GM23338 (cell line): ENCODE measurements around the gene TYMP. TPM values are rescaled to one million over a fixed set of nuclear protein-coding genes. Genes with fewer than 3 reads are reported as not detected.

ENCODE experiments used
- ATAC-seq: fragments of 200-7000 bp; cut with Tn5 transposase; 3 replicates; pipeline ENCODE4 v1.9.1; 2020
- DNase-seq: peaks from one replicate; pipeline ENCODE4 v3.0.0-alpha.2; 2015; ENCODE audit warnings: low spot score
- H2AFZ ChIP-seq: fragments of 200-600 bp; sonication (generic); 2 replicates; pipeline ENCODE4 v1.8.0; 2016; ENCODE audit warnings: antibody characterized with exemption, mild to moderate bottlenecking, moderate library complexity
- H3F3A ChIP-seq: fragments of 200-600 bp; sonication (generic); replicated peaks from 2 replicates; pipeline ENCODE4 v1.8.0; 2017; ENCODE audit warnings: antibody characterized with exemption, mixed run types, low read depth
- H3K27ac ChIP-seq: fragments of 200-600 bp; sonication (generic); 2 replicates; pipeline ENCODE4 v1.6.1; 2016; ENCODE audit warnings: low read depth
- H3K27me3 ChIP-seq: fragments of 200-600 bp; sonication (generic); 2 replicates; pipeline ENCODE4 v1.8.0; 2016; ENCODE audit warnings: mild to moderate bottlenecking, mixed run types, moderate library complexity; ENCODE audit not compliant: insufficient read depth
- H3K36me3 ChIP-seq: fragments of 200-600 bp; sonication (generic); 2 replicates; pipeline ENCODE4 v1.8.0; 2016; ENCODE audit warnings: mild to moderate bottlenecking; ENCODE audit not compliant: insufficient read depth
- H3K4me1 ChIP-seq: fragments of 200-600 bp; sonication (generic); 2 replicates; pipeline ENCODE4 v1.8.0; 2016; ENCODE audit warnings: mild to moderate bottlenecking, moderate library complexity; ENCODE audit not compliant: insufficient read depth
- H3K4me2 ChIP-seq: fragments of 200-600 bp; sonication (generic); 2 replicates; pipeline ENCODE4 v1.7.1; 2017; ENCODE audit warnings: mixed run types
- H3K4me3 ChIP-seq: fragments of 200-600 bp; sonication (generic); 2 replicates; pipeline ENCODE4 v1.6.1; 2016; ENCODE audit warnings: mixed run types
- H3K79me2 ChIP-seq: fragments of 200-600 bp; sonication (generic); replicated peaks from 2 replicates; pipeline ENCODE4 v1.8.0; 2017; ENCODE audit warnings: mild to moderate bottlenecking; ENCODE audit not compliant: insufficient read depth
- H3K9me2 ChIP-seq: fragments of 200-600 bp; sonication (generic); 2 replicates; pipeline ENCODE4 v1.8.0; 2017; ENCODE audit not compliant: insufficient read depth
- H4K20me1 ChIP-seq: fragments of 200-600 bp; sonication (generic); replicated peaks from 2 replicates; pipeline ENCODE4 v1.8.0; 2017; ENCODE audit warnings: mild to moderate bottlenecking; ENCODE audit not compliant: insufficient read depth
- H3K27ac Mint-ChIP-seq: 2 replicates; pipeline ENCODE4 v1.8.0; 2020; ENCODE audit warnings: inconsistent platforms, mild to moderate bottlenecking, moderate library complexity, mixed read lengths
- H3K27me3 Mint-ChIP-seq: 3 replicates; pipeline ENCODE4 v1.8.0; 2022; ENCODE audit warnings: low read depth, mild to moderate bottlenecking, moderate library complexity, mixed read lengths, inconsistent platforms; ENCODE audit not compliant: insufficient read depth, poor library complexity
- H3K36me3 Mint-ChIP-seq: 3 replicates; pipeline ENCODE4 v1.8.0; 2021; ENCODE audit warnings: low read depth, mild to moderate bottlenecking, inconsistent platforms, moderate library complexity, mixed read lengths
- H3K4me1 Mint-ChIP-seq: 3 replicates; pipeline ENCODE4 v1.8.0; 2020; ENCODE audit warnings: mild to moderate bottlenecking, inconsistent platforms, mixed read lengths
- H3K4me3 Mint-ChIP-seq: 3 replicates; pipeline ENCODE4 v1.8.0; 2021; ENCODE audit warnings: moderate library complexity, mild to moderate bottlenecking, inconsistent platforms, mixed read lengths
- H3K9me3 Mint-ChIP-seq: 3 replicates; pipeline ENCODE4 v1.8.0; 2020; ENCODE audit warnings: moderate library complexity, mild to moderate bottlenecking, inconsistent platforms, mixed read lengths
- EZH2phosphoT487 ChIP-seq: fragments of 200-600 bp; sonication (generic); IDR thresholded peaks from one replicate; pipeline ENCODE4 v1.8.1; 2018; ENCODE audit warnings: antibody characterized with exemption; ENCODE audit not compliant: unreplicated experiment
- POLR2AphosphoS5 ChIP-seq: IDR thresholded peaks from 2 replicates; pipeline ENCODE4 v1.6.1; 2016; ENCODE audit warnings: antibody characterized with exemption, low read depth
- ZNF114 ChIP-seq: fragments of 250-450 bp; sonication (Bioruptor Pico); IDR thresholded peaks from 2 replicates; pipeline ENCODE4 v1.5.0; 2020; ENCODE audit warnings: mild to moderate bottlenecking, moderate library complexity
- ZNF331 ChIP-seq: fragments of 250-450 bp; sonication (Bioruptor Pico); IDR thresholded peaks from 2 replicates; pipeline ENCODE4 v1.5.0; 2020; ENCODE audit warnings: low read depth, mild to moderate bottlenecking, moderate library complexity
- polyA plus RNA-seq: library from polyadenylated mRNA; unstranded; fragments of >200 nt; fragmentation: Nextera tagmentation; extraction: Ambion mirVana; gene quantifications from 2 replicates; pipeline ENCODE4 v1.2.1, GENCODE V29; 2016
- total RNA-seq: library from RNA; depleted of rRNA; stranded (reverse); fragments of >200 nt; shearing (Covaris generic); gene quantifications from 2 replicates; pipeline ENCODE4 v1.2.3, GENCODE V29; 2014
- TF ChIP-seq, protein P1 (sequence below): IDR thresholded peaks from one replicate; pipeline ENCODE4 v1.6.1; 2018; ENCODE audit warnings: antibody characterized with exemption; ENCODE audit not compliant: unreplicated experiment
- TF ChIP-seq, protein P2 (sequence below), 2 experiments: fragments of 200-600 bp in 1 of 2; sonication (generic) in 1 of 2; conservative IDR thresholded peaks; 2 replicates each; pipeline versions ENCODE4 v1.5.1 to v1.6.1; 2016 to 2017; ENCODE audit warnings: antibody characterized with exemption in 2 of 2, low read depth in 2 of 2, mild to moderate bottlenecking in 2 of 2, moderate library complexity in 1 of 2

The TYMP gene
- total and polyA plus RNA-seq, 2 experiments from 2014 or later = 0.28 to 1.8 TPM

DNA sequence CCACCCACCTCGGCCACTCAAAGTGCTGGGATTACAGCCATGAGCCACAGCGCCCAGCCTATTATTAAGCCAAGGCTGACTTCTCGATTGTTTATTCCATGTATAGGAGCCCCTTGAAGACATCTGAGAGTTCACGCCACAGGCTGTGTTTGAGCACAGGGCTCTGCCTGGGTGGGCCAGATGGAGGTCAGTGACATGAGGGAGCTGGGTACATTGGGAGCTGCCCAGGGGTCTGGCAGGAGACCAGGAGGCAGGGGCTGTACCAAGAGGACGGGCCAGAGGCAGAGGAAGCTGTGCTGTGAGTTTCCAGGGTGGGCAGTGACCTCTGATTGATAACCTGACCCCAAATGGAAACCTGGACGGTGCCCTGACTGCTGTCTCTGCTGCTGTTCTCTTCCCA, 27.7 kb downstream of the TYMP start:
- Mint-ChIP-seq H3K9me3 (no peaks in the 10 kb centered on the region), H3K36me3 (no peaks in the 10 kb centered on the region; the same call in 2 of the 3 replicates), H3K4me3 (no peak overlapping the region), H3K27ac (no peak overlapping the region), H3K27me3 (peaks cover 15% of the 10 kb centered on the region), H3K4me1 (peaks cover 3% of the 10 kb centered on the region; the same call in 2 of the 3 replicates)
- no peak overlapping the region for H3K4me2 ChIP-seq
- no peaks in the 10 kb centered on the region for H4K20me1 ChIP-seq
- DNase-seq = no peak
- no peaks in the 10 kb centered on the region for H3K9me2 ChIP-seq
- H3K4me3 ChIP-seq = no peak overlapping the region
- H3K27ac ChIP-seq = no peak overlapping the region
- H3K4me1 ChIP-seq = no peaks in the 10 kb centered on the region
- peaks cover 5% of the 10 kb centered on the region; the same call in 1 of the 2 replicates for H3F3A ChIP-seq
- no peak overlapping the region for H2AFZ ChIP-seq
- no peak for TF ChIP-seq ZNF331 (CRISPR knock-in tag)
- H3K27me3 ChIP-seq = no peaks in the 10 kb centered on the region
- no peaks in the 10 kb centered on the region for H3K36me3 ChIP-seq
- no peaks in the 10 kb centered on the region for H3K79me2 ChIP-seq
- ATAC-seq = no peak

DNA sequence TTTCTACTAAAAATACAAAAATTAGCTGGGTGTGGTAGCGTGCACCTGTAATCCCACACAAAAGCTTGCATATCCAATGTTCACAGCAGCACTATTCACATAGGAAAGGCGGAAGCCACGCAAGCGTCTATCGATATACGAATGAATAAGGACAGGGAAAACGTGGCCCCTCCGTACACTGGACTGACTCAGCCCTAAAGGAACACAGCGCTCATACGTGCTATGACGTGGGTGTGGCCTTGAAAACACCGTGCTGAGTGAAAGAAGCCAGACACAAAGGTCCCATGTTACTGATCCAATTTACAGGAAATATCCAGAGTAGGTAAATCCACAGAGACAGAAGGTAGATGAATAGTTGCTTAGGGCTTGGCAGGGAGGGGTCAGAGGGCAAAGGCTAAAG, 29.4 kb downstream of the TYMP start:
- H3K27me3 Mint-ChIP-seq = peaks cover 14% of the 10 kb centered on the region
- no peak overlapping the region for H3K4me2 ChIP-seq
- H3K4me1 Mint-ChIP-seq = peaks cover 3% of the 10 kb centered on the region; the same call in 2 of the 3 replicates
- H3K36me3 Mint-ChIP-seq = no peaks in the 10 kb centered on the region; the same call in 2 of the 3 replicates
- no peak overlapping the region for H2AFZ ChIP-seq
- H3K36me3 ChIP-seq = no peaks in the 10 kb centered on the region
- no peak for ATAC-seq
- H3K27ac Mint-ChIP-seq = no peak overlapping the region
- H4K20me1 ChIP-seq = no peaks in the 10 kb centered on the region
- no peaks in the 10 kb centered on the region for H3K9me3 Mint-ChIP-seq
- H3K79me2 ChIP-seq = no peaks in the 10 kb centered on the region
- H3K27me3 ChIP-seq = no peaks in the 10 kb centered on the region
- no peak overlapping the region for H3K4me3 ChIP-seq
- no peaks in the 10 kb centered on the region for H3K9me2 ChIP-seq
- H3K4me1 ChIP-seq = no peaks in the 10 kb centered on the region
- H3F3A ChIP-seq = peaks cover 5% of the 10 kb centered on the region; the same call in 1 of the 2 replicates
- TF ChIP-seq POLR2AphosphoS5 (no peak), EZH2phosphoT487 (no peak), ZNF114 (CRISPR knock-in tag) (no peak)
- no peak overlapping the region for H3K4me3 Mint-ChIP-seq
- H3K27ac ChIP-seq = no peak overlapping the region
- no peak for DNase-seq

DNA sequence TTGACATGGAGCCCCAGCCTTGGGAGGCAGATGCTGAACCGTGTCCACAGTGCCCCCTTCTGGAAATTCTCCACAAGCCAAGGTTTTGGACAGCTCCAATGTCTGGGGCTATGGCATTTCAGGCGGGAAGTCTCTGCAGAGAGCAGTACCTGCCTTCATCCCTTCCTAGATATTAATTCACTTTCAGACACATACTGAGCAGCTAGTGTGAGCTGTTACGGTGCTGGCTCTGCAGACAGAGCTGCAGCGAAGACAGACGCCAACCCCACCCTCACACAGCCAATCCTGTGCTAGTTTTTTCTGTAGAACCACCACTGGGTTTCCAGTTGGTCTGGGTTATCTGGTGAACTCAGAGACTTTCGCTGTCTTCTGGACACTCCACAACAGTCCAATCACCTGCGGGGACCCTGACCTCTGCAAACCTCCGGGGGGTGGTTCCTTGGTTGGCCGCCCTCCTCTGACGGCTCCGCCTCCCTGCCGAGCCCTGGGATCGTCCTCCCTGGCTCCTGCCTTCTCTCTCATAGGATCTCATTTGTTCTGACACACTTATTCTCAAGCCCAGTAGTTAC, 31.4 kb downstream of the TYMP start:
- Histone ChIP-seq H3K4me2 (no peak overlapping the region), H3K27ac (no peak overlapping the region), H2AFZ (no peak overlapping the region), H3K36me3 (no peaks in the 10 kb centered on the region), H3K4me3 (no peak overlapping the region), H3K27me3 (no peaks in the 10 kb centered on the region), H3F3A (peaks cover 5% of the 10 kb centered on the region; the same call in 1 of the 2 replicates), H4K20me1 (no peaks in the 10 kb centered on the region), H3K4me1 (no peaks in the 10 kb centered on the region), H3K79me2 (no peaks in the 10 kb centered on the region), H3K9me2 (no peaks in the 10 kb centered on the region)
- Mint-ChIP-seq H3K4me3 (no peak overlapping the region), H3K36me3 (no peaks in the 10 kb centered on the region; the same call in 2 of the 3 replicates), H3K4me1 (peaks cover 3% of the 10 kb centered on the region; the same call in 2 of the 3 replicates), H3K9me3 (no peaks in the 10 kb centered on the region), H3K27me3 (peaks cover 22% of the 10 kb centered on the region), H3K27ac (no peak overlapping the region)
- ATAC-seq (peak; percentile 96), DNase-seq (peak; percentile 91)
- TF ChIP-seq, protein P1, sequence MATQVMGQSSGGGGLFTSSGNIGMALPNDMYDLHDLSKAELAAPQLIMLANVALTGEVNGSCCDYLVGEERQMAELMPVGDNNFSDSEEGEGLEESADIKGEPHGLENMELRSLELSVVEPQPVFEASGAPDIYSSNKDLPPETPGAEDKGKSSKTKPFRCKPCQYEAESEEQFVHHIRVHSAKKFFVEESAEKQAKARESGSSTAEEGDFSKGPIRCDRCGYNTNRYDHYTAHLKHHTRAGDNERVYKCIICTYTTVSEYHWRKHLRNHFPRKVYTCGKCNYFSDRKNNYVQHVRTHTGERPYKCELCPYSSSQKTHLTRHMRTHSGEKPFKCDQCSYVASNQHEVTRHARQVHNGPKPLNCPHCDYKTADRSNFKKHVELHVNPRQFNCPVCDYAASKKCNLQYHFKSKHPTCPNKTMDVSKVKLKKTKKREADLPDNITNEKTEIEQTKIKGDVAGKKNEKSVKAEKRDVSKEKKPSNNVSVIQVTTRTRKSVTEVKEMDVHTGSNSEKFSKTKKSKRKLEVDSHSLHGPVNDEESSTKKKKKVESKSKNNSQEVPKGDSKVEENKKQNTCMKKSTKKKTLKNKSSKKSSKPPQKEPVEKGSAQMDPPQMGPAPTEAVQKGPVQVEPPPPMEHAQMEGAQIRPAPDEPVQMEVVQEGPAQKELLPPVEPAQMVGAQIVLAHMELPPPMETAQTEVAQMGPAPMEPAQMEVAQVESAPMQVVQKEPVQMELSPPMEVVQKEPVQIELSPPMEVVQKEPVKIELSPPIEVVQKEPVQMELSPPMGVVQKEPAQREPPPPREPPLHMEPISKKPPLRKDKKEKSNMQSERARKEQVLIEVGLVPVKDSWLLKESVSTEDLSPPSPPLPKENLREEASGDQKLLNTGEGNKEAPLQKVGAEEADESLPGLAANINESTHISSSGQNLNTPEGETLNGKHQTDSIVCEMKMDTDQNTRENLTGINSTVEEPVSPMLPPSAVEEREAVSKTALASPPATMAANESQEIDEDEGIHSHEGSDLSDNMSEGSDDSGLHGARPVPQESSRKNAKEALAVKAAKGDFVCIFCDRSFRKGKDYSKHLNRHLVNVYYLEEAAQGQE = peak; percentile 62
- no peak for TF ChIP-seq ZNF331 (CRISPR knock-in tag)
- TF ChIP-seq, protein P2, sequence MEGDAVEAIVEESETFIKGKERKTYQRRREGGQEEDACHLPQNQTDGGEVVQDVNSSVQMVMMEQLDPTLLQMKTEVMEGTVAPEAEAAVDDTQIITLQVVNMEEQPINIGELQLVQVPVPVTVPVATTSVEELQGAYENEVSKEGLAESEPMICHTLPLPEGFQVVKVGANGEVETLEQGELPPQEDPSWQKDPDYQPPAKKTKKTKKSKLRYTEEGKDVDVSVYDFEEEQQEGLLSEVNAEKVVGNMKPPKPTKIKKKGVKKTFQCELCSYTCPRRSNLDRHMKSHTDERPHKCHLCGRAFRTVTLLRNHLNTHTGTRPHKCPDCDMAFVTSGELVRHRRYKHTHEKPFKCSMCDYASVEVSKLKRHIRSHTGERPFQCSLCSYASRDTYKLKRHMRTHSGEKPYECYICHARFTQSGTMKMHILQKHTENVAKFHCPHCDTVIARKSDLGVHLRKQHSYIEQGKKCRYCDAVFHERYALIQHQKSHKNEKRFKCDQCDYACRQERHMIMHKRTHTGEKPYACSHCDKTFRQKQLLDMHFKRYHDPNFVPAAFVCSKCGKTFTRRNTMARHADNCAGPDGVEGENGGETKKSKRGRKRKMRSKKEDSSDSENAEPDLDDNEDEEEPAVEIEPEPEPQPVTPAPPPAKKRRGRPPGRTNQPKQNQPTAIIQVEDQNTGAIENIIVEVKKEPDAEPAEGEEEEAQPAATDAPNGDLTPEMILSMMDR (conservative IDR thresholded peaks at IDR 0.05; ENCODE audit: low read depth in 2 of 2) = peak; percentile 79 to 86
